B cell (primary cell): Measurements from ENCODE around the gene FAM107B. TPM values are rescaled to one million over a fixed set of nuclear protein-coding genes. Genes with fewer than 3 reads are reported as not detected.

Experiments used
- ATAC-seq: fragments of 200-7000 bp; cut with Tn5 transposase; one replicate; pipeline ENCODE4 v1.10.0; 2021; ENCODE audit warnings: low read depth, mild to moderate bottlenecking, moderate number of reproducible peaks, moderate library complexity
- CTCF ChIA-PET: fragments of 350-600 bp; sonication (Branson Sonifier 250); formaldehyde crosslinking; loops from one replicate; lab custom pipeline; 2021; ENCODE audit warnings: antibody characterized with exemption, inconsistent platforms; lab: Charles Lee
- POLR2A ChIA-PET: fragments of 350-600 bp; sonication (Branson Sonifier 250); formaldehyde crosslinking; loops from one replicate; lab custom pipeline; 2021; ENCODE audit warnings: antibody characterized with exemption; lab: Charles Lee
- DNase-seq: peaks from one replicate; pipeline ENCODE4 v3.0.0; 2013
- H2AFZ ChIP-seq: 2 replicates; pipeline ENCODE4 v1.6.1; 2012; ENCODE audit warnings: mild to moderate bottlenecking, low read depth, low read length; ENCODE audit not compliant: insufficient read depth, poor library complexity, severe bottlenecking
- H3K27ac ChIP-seq, 2 donors: 1 replicate in 1 of 2; 2 replicates in 1 of 2; pipeline ENCODE4 v1.5.1; 2012 to 2013; ENCODE audit warnings: low read length in 2 of 2, mild to moderate bottlenecking in 2 of 2, moderate library complexity in 1 of 2
- H3K27me3 ChIP-seq, 4 experiments: fragments of 200-600 bp in 1 of 4; sonication (generic) in 1 of 4; replicated peaks in 1 of 4; 1 replicate in 2 of 4; 2 replicates in 2 of 4; pipeline versions ENCODE4 v1.6.1 to v1.7.0; 2013 to 2016; ENCODE audit warnings: low read length in 3 of 4, mild to moderate bottlenecking in 2 of 4, mixed read lengths in 1 of 4, moderate library complexity in 1 of 4; ENCODE audit not compliant: insufficient read depth in 4 of 4, control insufficient read depth in 3 of 4; ENCODE audit errors: control extremely low read depth in 1 of 4
- H3K36me3 ChIP-seq, 2 experiments: replicated peaks in 1 of 2; 1 replicate in 1 of 2; 2 replicates in 1 of 2; pipeline versions ENCODE4 v1.6.1 to v1.7.1; 2013; ENCODE audit warnings: low read length in 1 of 2; ENCODE audit not compliant: insufficient read depth in 2 of 2, control insufficient read depth in 1 of 2; ENCODE audit errors: control extremely low read depth in 1 of 2, extremely low read depth in 1 of 2
- H3K4me1 ChIP-seq, 2 donors: fragments of 200-600 bp in 1 of 2; sonication (generic) in 1 of 2; 1 replicate in 1 of 2; 2 replicates in 1 of 2; pipeline versions ENCODE4 v1.5.1 to v1.6.1; 2013 to 2017; ENCODE audit warnings: low read length in 2 of 2; ENCODE audit not compliant: control insufficient read depth in 2 of 2, insufficient read depth in 2 of 2
- H3K4me2 ChIP-seq: replicated peaks from 2 replicates; pipeline ENCODE3; 2012; ENCODE audit warnings: mild to moderate bottlenecking, low read depth, low read length; ENCODE audit not compliant: poor library complexity, severe bottlenecking
- H3K4me3 ChIP-seq, 5 experiments: fragments of 200-600 bp in 1 of 5; sonication (generic) in 1 of 5; 1 replicate in 3 of 5; 2 replicates in 2 of 5; pipeline versions ENCODE4 v1.5.1 to v1.7.0; 2011 to 2016; ENCODE audit warnings: low read length in 4 of 5, mild to moderate bottlenecking in 4 of 5, low read depth in 2 of 5, control low read depth in 1 of 5, moderate library complexity in 1 of 5; ENCODE audit not compliant: insufficient read depth in 1 of 5; ENCODE audit errors: control extremely low read depth in 1 of 5, extremely low read depth in 1 of 5
- H3K79me2 ChIP-seq: fragments of 200-600 bp; sonication (generic); one replicate; pipeline ENCODE4 v1.6.0; 2016; ENCODE audit warnings: low read length; ENCODE audit not compliant: control insufficient read depth, insufficient read depth
- H3K9ac ChIP-seq: fragments of 200-600 bp; sonication (generic); 2 replicates; pipeline ENCODE4 v1.6.1; 2017; ENCODE audit warnings: mild to moderate bottlenecking, low read length, moderate library complexity
- H3K9me3 ChIP-seq, 3 donors: one replicate each; pipeline versions ENCODE4 v1.6.1 to v1.7.1; 2013; ENCODE audit warnings: low read length in 2 of 3; ENCODE audit not compliant: control insufficient read depth in 2 of 3, insufficient read depth in 1 of 3; ENCODE audit errors: control extremely low read depth in 1 of 3
- H4K20me1 ChIP-seq: 2 replicates; pipeline ENCODE4 v1.6.0; 2012; ENCODE audit warnings: mild to moderate bottlenecking, low read length; ENCODE audit not compliant: insufficient read depth, control insufficient read depth, poor library complexity, severe bottlenecking
- H3K27ac Mint-ChIP-seq: one replicate; pipeline ENCODE4 v1.8.0; 2021; ENCODE audit warnings: mixed read lengths
- H3K27me3 Mint-ChIP-seq: one replicate; pipeline ENCODE4 v1.8.0; 2021; ENCODE audit warnings: mixed read lengths
- H3K4me1 Mint-ChIP-seq: one replicate; pipeline ENCODE4 v1.8.0; 2021; ENCODE audit warnings: mixed read lengths
- H3K4me3 Mint-ChIP-seq: one replicate; pipeline ENCODE4 v1.8.0; 2021; ENCODE audit warnings: mixed read lengths
- H3K9me3 Mint-ChIP-seq: one replicate; pipeline ENCODE4 v1.8.0; 2022; ENCODE audit warnings: mixed read lengths; ENCODE audit not compliant: insufficient read depth
- EZH2 ChIP-seq: IDR thresholded peaks from 2 replicates; pipeline ENCODE4 v1.6.1; 2012; ENCODE audit warnings: borderline replicate concordance, low read depth, mild to moderate bottlenecking, moderate library complexity, low read length; ENCODE audit not compliant: insufficient read depth, poor library complexity, severe bottlenecking
- WGBS: methylation state at CpG from one replicate; pipeline ENCODE4 v1.1.5; 2013; ENCODE audit warnings: missing lambda C conversion rate; ENCODE audit not compliant: insufficient coverage; 5-methylcytosine and 5-hydroxymethylcytosine counted together
- intact Hi-C: fragments of 100-400 bp; cut with micrococcal nuclease; formaldehyde crosslinking; loops from one replicate; pipeline ENCODE4 v1.10.0; 2022
- polyA plus RNA-seq: library from polyadenylated mRNA; depleted of rRNA; stranded (reverse); fragments of >200 nt; gene quantifications from 2 replicates; pipeline ENCODE4 v1.2.3, GENCODE V29; 2012
- total RNA-seq, 2 donors: library from RNA; stranded (reverse); fragments of 120-200 nt in 1 of 2; gene quantifications; 1 replicate in 1 of 2; 2 replicates in 1 of 2; pipeline versions ENCODE4 v1.2.3 to v1.2.4, GENCODE V29; 2013 to 2022
- TF ChIP-seq, protein P1 (sequence below): fragments of 200-600 bp; IDR thresholded peaks from one replicate; pipeline ENCODE4 v1.8.0; 2022; ENCODE audit warnings: antibody characterized with exemption, mild to moderate bottlenecking

Gene FAM107B
- total and polyA plus RNA-seq, 2 donors (not counting 1 experiment from before 2014, with no cell fraction given) = 31.9 to 318 TPM

DNA sequence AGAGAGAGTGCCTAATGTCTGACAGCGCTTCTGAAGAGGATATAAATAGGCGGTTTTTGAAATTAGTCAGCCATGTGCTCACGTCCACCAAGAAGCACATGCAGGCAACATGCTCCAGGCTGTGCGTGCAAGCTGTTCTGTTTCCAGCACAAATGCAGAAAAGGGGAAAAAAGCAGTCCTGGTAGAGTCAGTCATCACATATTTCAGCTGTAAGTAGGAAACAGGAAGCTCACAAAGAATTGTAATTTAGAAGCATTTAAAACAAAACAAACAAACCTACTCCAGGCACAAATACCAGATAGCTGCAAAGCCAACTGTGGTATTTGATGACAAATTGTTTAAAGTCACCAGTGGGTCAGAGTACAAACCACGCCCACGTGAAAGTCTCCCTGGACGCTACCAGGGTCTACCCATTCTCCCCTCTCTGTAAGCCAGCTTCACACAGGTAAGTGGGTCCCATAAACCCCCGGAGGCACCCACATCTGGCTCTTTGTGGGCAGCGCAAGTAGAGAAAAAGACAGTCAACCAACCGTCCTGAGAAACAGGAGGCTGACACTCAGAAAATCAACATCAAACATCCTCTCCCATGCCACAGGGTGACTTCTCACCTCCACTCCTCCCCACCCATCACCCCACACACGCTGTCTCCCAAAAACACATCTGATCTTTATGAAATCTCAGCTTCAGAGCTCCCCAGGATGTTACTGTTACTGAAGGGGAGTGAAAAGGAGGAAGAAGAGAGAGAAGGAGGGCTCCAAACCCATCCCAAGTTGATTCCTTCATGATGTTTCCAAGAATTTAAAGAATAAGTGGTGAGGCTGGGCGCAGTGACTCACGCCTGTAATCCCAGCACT is 186.4 kb downstream of the FAM107B start:
- DNase-seq = no peak
- Mint-ChIP-seq H3K4me1 (peaks cover 89% of the 10 kb centered on the region), H3K9me3 (no peaks in the 10 kb centered on the region), H3K4me3 (peak overlapping the region; percentile 49), H3K27me3 (no peaks in the 10 kb centered on the region), H3K27ac (peak overlapping the region; percentile 46)
- no peaks in the 10 kb centered on the region for H3K9me3 ChIP-seq
- H3K4me2 ChIP-seq = peak overlapping the region; percentile 61
- peak overlapping the region; percentile 24 for H3K9ac ChIP-seq
- H4K20me1 ChIP-seq = peaks cover 87% of the 10 kb centered on the region
- intact Hi-C loops = loop anchor here (1.0 kb wide), 1 partner anchor 14 kb away; no protein-coding TSS in a partner anchor
- POLR2A ChIA-PET = no interaction called here
- no peaks in the 10 kb centered on the region for H3K27me3 ChIP-seq
- peaks cover 5 to 51% of the 10 kb centered on the region in 2 experiments for H3K36me3 ChIP-seq
- H3K27ac ChIP-seq = peak overlapping the region; percentile 30 to 70
- 51% methylated on average over 10 of the region's 13 CpGs for WGBS
- ATAC-seq = peak; percentile 37
- no peak overlapping the region for H2AFZ ChIP-seq
- peaks cover 66 to 72% of the 10 kb centered on the region in 2 donors for H3K4me1 ChIP-seq
- H3K79me2 ChIP-seq = peaks cover 100% of the 10 kb centered on the region
- TF ChIP-seq, protein P1, sequence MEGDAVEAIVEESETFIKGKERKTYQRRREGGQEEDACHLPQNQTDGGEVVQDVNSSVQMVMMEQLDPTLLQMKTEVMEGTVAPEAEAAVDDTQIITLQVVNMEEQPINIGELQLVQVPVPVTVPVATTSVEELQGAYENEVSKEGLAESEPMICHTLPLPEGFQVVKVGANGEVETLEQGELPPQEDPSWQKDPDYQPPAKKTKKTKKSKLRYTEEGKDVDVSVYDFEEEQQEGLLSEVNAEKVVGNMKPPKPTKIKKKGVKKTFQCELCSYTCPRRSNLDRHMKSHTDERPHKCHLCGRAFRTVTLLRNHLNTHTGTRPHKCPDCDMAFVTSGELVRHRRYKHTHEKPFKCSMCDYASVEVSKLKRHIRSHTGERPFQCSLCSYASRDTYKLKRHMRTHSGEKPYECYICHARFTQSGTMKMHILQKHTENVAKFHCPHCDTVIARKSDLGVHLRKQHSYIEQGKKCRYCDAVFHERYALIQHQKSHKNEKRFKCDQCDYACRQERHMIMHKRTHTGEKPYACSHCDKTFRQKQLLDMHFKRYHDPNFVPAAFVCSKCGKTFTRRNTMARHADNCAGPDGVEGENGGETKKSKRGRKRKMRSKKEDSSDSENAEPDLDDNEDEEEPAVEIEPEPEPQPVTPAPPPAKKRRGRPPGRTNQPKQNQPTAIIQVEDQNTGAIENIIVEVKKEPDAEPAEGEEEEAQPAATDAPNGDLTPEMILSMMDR = no peak
- no peak for TF ChIP-seq EZH2
- H3K4me3 ChIP-seq = no peak overlapping the region
- CTCF ChIA-PET = interaction anchor here (1.1 to 1.6 kb wide), 3 partner anchors 36 to 249 kb away, joined by 3 to 8 read pairs (median 4); partner anchors contain the start of genes CDNF, HSPA14 and MSANTD7
